Activated CD4-positive, alpha-beta T cell treated with anti-CD3 and anti-CD28 coated beads for 24 hours (primary cell): ENCODE data around the gene CBX5.
"Not testable (repeated sequence)": the region's sequence is repeated elsewhere in the genome, so short reads cannot be mapped to it uniquely, and the experiment has no call there.

Experiments used
- DNase-seq, 2 donors: peaks; one replicate each; pipeline ENCODE4 v3.0.0-alpha.2; 2020; ENCODE audit warnings: low read depth in 2 of 2

CBX5 gene

GRCh38 chr12:54294152-54294952, 14.4 kb upstream of the CBX5 start:
- peak in 1 of 2 donors; percentile 44 for DNase-seq

DNA sequence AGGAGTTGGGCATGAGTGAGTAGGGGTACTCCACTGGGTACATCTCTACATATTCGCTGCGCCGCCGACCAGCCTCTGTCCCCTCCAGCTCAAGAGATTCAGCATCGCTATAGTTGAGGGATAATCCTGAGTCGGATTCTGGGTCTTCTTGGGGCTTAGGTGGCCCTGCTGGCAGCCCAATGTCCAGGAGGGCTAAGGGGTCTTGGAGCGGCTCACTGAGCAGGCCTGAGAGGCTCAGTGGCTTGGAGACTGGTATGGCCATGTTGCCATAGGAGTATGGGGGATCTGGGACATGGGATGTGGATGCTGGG, 13.0 kb upstream of the CBX5 start:
- no peak for DNase-seq

- DNase-seq = no peak
These were observed 12.4 kb upstream of the CBX5 start for GRCh38 chr12:54292083-54292930.

DNA sequence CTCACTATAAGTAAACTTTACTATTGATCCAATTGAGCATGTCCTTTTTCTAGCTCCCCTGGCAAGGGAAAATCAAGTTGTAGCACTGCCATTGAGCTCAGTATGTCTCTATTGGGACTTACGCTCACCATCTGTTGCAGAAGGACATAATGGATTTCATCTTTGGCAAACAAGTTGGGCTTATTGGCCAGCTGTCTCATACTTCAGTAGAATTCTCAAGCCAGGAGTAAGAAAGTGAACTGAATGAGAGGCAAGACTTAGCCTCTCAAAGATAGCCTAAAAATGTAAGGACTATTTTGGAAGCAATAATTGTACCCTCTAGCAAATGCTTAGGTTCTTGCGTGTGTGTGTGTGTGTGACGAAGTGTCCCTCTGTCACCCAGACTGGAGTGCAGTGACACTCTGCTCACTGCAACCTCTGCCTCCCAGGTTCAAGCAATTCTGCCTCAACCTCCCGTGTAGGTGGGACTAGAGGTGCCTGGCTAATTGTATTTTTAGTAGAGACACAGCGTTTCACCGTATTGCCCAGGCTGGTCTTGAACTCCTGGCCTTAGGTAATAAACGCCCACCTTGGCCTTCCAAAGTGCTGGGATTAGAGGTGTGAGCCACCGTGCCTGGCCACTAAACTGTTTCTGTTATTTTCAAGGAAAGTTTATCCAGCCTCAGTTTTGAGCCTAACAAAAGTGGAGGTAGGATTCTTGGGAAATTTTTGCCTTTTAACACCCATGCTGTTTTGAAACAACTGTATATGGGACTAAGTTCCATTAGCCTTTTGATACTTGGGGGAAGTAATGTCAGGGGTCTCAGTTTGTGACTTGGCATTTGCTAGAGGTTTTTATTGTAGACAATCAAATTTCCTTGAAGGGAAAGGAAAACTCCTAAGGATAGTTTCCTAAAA, 7.6 kb upstream of the CBX5 start:
- DNase-seq = no peak

- no peak for DNase-seq
These were observed 6.4 kb upstream of the CBX5 start for GRCh38 chr12:54286042-54287030.

- no peak for DNase-seq
These were observed 5.5 kb upstream of the CBX5 start for GRCh38 chr12:54285150-54286041.

GRCh38 chr12:54284070-54284780, 4.3 kb upstream of the CBX5 start:
- DNase-seq = not testable (repeated sequence)

DNA sequence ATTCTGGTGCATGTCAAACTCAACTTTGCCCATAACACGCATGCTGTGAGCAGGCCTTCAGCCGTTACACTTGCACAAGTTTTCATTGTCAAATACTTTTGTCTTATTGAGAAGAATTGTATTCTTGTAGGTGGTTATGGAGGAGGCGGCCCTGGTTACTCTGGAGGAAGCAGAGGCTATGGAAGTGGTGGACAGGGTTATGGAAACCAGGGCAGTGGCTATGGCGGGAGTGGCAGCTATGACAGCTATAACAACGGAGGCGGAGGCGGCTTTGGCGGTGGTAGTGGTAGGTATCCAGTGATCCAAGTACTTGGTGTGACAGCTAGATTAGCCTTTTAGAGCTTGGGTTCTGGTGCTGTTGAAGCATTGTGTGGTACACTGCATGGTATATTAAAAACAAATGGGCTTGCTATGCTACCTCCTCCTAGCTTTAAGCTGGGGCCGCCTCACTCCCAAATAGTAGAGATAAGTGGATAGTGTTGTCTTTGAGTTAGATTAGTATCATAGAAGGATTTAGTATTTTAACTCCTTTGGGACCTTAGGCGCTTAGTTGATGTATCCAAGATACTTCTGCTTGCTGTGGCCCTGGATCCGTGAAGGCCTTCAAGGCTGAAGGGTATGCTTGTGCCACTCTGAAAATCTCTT, 3.1 kb upstream of the CBX5 start:
- no peak for DNase-seq

- DNase-seq = not testable (repeated sequence)
These were observed 1.8 kb upstream of the CBX5 start for GRCh38 chr12:54281694-54282093.

- DNase-seq = not testable (repeated sequence)
These were observed 1.3 kb upstream of the CBX5 start for GRCh38 chr12:54281261-54281638.

DNA sequence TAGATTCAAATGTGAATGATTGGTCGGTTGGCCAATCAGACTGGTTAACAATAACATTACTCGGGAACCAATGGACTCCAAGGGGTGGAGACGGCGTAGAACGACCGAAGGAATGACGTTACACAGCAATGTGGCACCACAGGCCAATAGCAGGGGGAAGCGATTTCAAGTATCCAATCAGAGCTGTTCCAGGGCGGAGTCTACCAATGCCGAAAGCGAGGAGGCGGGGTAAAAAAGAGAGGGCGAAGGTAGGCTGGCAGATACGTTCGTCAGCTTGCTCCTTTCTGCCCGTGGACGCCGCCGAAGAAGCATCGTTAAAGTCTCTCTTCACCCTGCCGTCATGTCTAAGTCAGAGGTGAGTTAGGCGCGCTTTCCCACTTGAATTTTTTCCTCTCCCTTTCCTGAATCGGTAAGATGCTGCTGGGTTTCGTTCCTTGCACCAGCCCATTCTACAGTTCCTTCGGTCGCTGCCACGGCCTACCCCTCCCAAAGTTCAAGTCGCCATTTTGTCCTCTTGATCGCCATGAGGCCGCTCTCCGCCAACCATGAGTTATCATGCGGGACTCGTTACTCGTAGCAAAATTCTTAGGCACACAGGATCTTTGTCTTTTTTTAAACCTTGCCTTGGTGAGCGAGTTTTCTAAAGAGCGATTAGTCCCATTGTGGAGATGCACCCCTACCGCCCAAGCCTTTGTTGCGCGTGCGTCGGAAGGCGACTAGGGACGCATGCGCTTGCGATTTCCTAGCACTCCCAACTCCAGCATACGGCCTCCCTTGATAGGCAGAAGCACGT, 742 bp upstream of the CBX5 start, which contains the start of gene HNRNPA1:
TSS of gene HNRNPA1 (plus strand) at position 259 of the 793 bp plus-strand sequence. CDS start at position 341, 82 bp downstream.
- peak; percentile 79 to 90 for DNase-seq

DNA sequence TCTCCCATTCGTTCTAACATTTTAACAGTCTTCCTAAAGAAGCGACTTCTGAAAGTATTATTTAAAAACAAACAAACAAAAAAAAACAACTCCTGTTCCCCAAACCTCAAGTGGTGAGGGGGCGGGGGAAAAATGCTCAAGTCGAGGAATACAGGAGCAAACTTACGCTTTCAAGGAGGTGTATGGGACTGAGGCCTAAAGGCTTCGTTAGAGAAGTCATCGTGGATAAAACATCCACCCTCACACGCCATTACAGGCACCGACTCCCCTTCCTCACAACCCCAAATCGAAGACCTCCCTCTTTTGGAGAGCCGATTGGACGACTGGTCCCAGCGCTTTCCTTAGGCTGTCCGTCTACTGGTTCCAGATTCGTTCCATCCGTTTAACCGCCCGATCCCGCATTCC, 693 bp downstream of the CBX5 start:
- DNase-seq = no peak

DNA sequence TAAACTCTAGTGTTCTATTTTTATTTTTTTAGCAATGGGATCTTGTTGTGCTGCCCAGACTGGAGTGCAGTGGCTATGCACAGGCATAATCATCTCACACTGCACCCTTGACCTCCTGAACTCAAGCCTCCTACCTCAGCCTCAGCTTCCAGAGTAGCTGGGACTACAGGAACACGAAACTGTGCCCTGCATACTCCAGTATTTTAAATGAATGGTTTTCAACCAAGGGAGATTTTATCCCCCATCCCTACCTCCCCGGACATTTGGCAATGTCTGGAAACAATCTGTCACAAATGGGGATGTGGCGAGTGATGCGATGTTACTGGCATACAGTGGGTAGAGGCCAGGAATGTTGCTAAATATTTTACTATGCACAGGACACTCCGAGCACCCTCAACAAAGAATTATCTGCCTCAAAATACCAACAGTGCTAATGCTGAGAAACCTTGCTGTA, 2.1 kb downstream of the CBX5 start:
- DNase-seq = no peak

- DNase-seq = no peak
These were observed 3.6 kb downstream of the CBX5 start for GRCh38 chr12:54276368-54276767.

DNA sequence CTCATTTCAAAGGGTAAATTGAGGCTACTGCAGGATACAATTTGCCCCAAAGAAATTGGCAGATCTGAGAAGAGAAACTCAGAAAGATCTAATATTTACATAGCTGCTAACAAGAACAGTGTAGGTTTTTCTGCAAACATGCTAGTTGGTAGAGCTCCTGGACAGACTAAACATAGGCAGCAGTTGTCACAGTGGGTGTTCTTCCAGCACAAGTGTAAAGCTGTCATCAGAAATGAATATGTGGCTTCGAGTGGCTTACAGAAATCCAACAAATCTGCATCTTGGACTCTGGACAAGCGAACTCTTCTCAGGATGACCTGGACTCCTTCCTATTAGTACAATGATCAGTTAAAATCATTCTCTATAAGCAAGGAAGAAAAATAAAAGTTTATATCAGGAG, 5.9 kb downstream of the CBX5 start:
- DNase-seq = no peak

GRCh38 chr12:54272214-54272613, 7.7 kb downstream of the CBX5 start:
- no peak for DNase-seq

GRCh38 chr12:54270345-54270744, 9.6 kb downstream of the CBX5 start:
- no peak for DNase-seq

- DNase-seq = no peak
These were observed 13.1 kb downstream of the CBX5 start for GRCh38 chr12:54266852-54267251.
